Caco-2 (cell line): ENCODE data around the gene EIF3F. TPM values are rescaled to one million over a fixed set of nuclear protein-coding genes. Genes with fewer than 3 reads are reported as not detected.

Source experiments
- Bru-seq: library from RNA; stranded (reverse); fragments of 400-500 nt; gene quantifications from one replicate; lab custom pipeline; 2021; lab: Mats Ljungman, UMichigan
- BruChase-seq, 2 experiments: library from RNA; stranded (reverse); fragments of 400-500 nt; gene quantifications; one replicate each; lab custom pipeline; 2021; lab: Mats Ljungman, UMichigan
- BruUV-seq: library from RNA; stranded (reverse); fragments of 400-500 nt; replicated peaks from 2 replicates; lab custom pipeline; 2021; lab: Mats Ljungman, UMichigan
- CTCF ChIA-PET: fragments of 300-600 bp; sonication (Branson Sonifier 250); formaldehyde crosslinking; loops from one replicate; lab custom pipeline; 2022; ENCODE audit warnings: antibody characterized with exemption; lab: Charles Lee
- POLR2A ChIA-PET: fragments of 300-600 bp; sonication (Branson Sonifier 250); formaldehyde crosslinking; loops from one replicate; lab custom pipeline; 2022; ENCODE audit warnings: antibody characterized with exemption; lab: Charles Lee
- DNase-seq, 2 experiments: peaks; one replicate each; pipeline versions ENCODE4 v3.0.0 to v3.0.0-alpha.2; 2020 to 2022
- H3K27me3 ChIP-seq: replicated peaks from 2 replicates; pipeline ENCODE4 v1.6.0; 2011; ENCODE audit warnings: low read length; ENCODE audit not compliant: control insufficient read depth, insufficient read depth
- H3K36me3 ChIP-seq: 2 replicates; pipeline ENCODE4 v1.5.1; 2011; ENCODE audit warnings: low read length; ENCODE audit not compliant: control insufficient read depth, insufficient read depth
- H3K4me1 ChIP-seq: fragments of 250-450 bp; sonication (Bioruptor Pico); 2 replicates; pipeline ENCODE4 v1.5.1; 2020; ENCODE audit warnings: mild to moderate bottlenecking
- H3K4me3 ChIP-seq: 2 replicates; pipeline ENCODE4 v1.5.1; 2011; ENCODE audit warnings: low read depth, mild to moderate bottlenecking, control low read depth, low read length
- H3K9me3 ChIP-seq: fragments of 250-450 bp; sonication (Bioruptor Pico); 2 replicates; pipeline ENCODE4 v1.5.1; 2020; ENCODE audit warnings: mild to moderate bottlenecking, moderate library complexity
- H3K27ac Mint-ChIP-seq: one replicate; pipeline ENCODE4 v1.8.0; 2022; ENCODE audit warnings: mixed read lengths; ENCODE audit not compliant: unreplicated experiment
- H3K27me3 Mint-ChIP-seq: one replicate; pipeline ENCODE4 v1.8.0; 2022; ENCODE audit warnings: mixed read lengths; ENCODE audit not compliant: insufficient read depth, unreplicated experiment
- H3K36me3 Mint-ChIP-seq: one replicate; pipeline ENCODE4 v1.8.0; 2022; ENCODE audit warnings: mild to moderate bottlenecking, mixed read lengths; ENCODE audit not compliant: insufficient read depth, unreplicated experiment
- H3K4me1 Mint-ChIP-seq: one replicate; pipeline ENCODE4 v1.8.0; 2022; ENCODE audit warnings: low read depth, mixed read lengths; ENCODE audit not compliant: unreplicated experiment
- H3K4me3 Mint-ChIP-seq: one replicate; pipeline ENCODE4 v1.8.0; 2022; ENCODE audit warnings: mild to moderate bottlenecking, moderate library complexity, mixed read lengths; ENCODE audit not compliant: unreplicated experiment
- H3K9me3 Mint-ChIP-seq: one replicate; pipeline ENCODE4 v1.8.0; 2022; ENCODE audit warnings: mixed read lengths; ENCODE audit not compliant: unreplicated experiment
- intact Hi-C: fragments of 100-400 bp; cut with micrococcal nuclease; formaldehyde crosslinking; loops from one replicate; pipeline ENCODE4 v1.10.0; 2022; ENCODE audit not compliant: unreplicated experiment
- long read RNA-seq: library from polyadenylated mRNA; stranded (forward); transcript quantifications from one replicate; pipeline ENCODE4 v2.0.0, GENCODE V29; 2022
- total RNA-seq: library from RNA; stranded (reverse); gene quantifications from 2 replicates; pipeline ENCODE4 v1.2.3, GENCODE V29; 2022
- TF ChIP-seq, protein P1 (sequence below), 2 experiments: fragments of 200-600 bp in 1 of 2; IDR thresholded peaks; 1 replicate in 1 of 2; 2 replicates in 1 of 2; pipeline versions ENCODE4 v1.5.1 to v1.8.0; 2011 to 2022; ENCODE audit warnings: antibody characterized with exemption in 1 of 2, control low read depth in 1 of 2, inconsistent platforms in 1 of 2, low read depth in 1 of 2, low read length in 1 of 2, mild to moderate bottlenecking in 1 of 2, moderate library complexity in 1 of 2; ENCODE audit not compliant: insufficient read depth in 1 of 2, severe bottlenecking in 1 of 2, unreplicated experiment in 1 of 2

The EIF3F gene, protein sequence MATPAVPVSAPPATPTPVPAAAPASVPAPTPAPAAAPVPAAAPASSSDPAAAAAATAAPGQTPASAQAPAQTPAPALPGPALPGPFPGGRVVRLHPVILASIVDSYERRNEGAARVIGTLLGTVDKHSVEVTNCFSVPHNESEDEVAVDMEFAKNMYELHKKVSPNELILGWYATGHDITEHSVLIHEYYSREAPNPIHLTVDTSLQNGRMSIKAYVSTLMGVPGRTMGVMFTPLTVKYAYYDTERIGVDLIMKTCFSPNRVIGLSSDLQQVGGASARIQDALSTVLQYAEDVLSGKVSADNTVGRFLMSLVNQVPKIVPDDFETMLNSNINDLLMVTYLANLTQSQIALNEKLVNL
- total RNA-seq (289 and 315 TPM in 2 replicates), Bru-seq, nascent RNA (percentile 86 among the genes with signal in this experiment), BruChase-seq, experiment 1, labeled RNA remaining after a 2-hour chase (percentile 79 among the genes with signal in this experiment), BruChase-seq, experiment 2, labeled RNA remaining after a 6-hour chase (percentile 87 among the genes with signal in this experiment)
- long read RNA-seq, transcript EIF3F-201 (8 exons, 1,254 nt), result major isoform, 359 of 384 reads
- long read RNA-seq, partial matches to known transcripts, result 9 of 384 reads
- long read RNA-seq, other reads (novel, unspliced or antisense), result 14 of 384 reads

DNA sequence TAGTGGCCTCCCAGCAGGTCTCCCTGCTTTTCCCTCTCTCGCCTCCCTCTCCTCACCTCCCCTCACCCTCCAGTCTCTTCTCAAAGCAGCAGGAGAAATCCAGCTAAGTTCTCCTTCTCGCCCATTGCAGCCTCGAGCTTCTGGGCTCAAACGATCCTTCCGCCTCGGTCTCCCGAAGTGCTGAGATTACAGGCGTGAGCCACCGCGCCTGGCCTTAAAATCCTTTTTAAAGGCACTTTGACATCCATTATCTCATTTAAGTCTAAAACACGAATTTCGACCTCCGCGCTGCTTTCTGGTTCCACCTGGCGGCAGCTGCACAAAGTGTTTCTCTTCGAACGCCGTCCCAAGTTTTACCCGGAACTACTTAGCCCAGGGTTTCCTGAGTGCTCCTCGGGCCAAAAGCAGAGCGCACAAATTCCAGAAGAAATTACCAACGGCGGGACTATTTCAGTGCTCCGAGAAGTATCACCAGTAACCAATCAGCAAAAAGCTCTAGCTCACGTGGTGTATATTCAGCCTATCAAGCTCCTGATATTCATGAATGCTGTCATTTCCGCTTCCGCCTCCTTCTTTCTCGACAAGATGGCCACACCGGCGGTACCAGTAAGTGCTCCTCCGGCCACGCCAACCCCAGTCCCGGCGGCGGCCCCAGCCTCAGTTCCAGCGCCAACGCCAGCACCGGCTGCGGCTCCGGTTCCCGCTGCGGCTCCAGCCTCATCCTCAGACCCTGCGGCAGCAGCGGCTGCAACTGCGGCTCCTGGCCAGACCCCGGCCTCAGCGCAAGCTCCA, at the start of gene EIF3F:
EIF3F (plus strand) TSS at position 570 of the 792 bp plus-strand sequence; CDS start at position 586, 16 bp downstream.
- CTCF ChIA-PET, result interaction anchor here (0.7 to 2.0 kb wide), 13 partner anchors 9 to 889 kb away, joined by 3 to 47 read pairs (median 9); no protein-coding TSS in a partner anchor
- Mint-ChIP-seq H3K9me3 (no peaks in the 10 kb centered on the region), H3K27ac (peak within 1 kb of the TSS; percentile 94), H3K4me1 (peaks cover 11% of the 10 kb centered on the region), H3K36me3 (peaks cover 43% of the 10 kb centered on the region), H3K27me3 (no peaks in the 10 kb centered on the region), H3K4me3 (peak within 1 kb of the TSS; percentile 95)
- Histone ChIP-seq H3K4me1 (peaks cover 10% of the 10 kb centered on the region), H3K9me3 (no peaks in the 10 kb centered on the region), H3K36me3 (no peaks in the 10 kb centered on the region), H3K27me3 (no peaks in the 10 kb centered on the region), H3K4me3 (peak within 1 kb of the TSS; percentile 70)
- POLR2A ChIA-PET, result interaction anchor here (0.6 to 1.6 kb wide), 9 partner anchors 58 to 235 kb away, joined by 3 to 17 read pairs (median 4); no protein-coding TSS in a partner anchor
- DNase-seq, result peak; percentile 94 to 96
- TF ChIP-seq, protein P1, sequence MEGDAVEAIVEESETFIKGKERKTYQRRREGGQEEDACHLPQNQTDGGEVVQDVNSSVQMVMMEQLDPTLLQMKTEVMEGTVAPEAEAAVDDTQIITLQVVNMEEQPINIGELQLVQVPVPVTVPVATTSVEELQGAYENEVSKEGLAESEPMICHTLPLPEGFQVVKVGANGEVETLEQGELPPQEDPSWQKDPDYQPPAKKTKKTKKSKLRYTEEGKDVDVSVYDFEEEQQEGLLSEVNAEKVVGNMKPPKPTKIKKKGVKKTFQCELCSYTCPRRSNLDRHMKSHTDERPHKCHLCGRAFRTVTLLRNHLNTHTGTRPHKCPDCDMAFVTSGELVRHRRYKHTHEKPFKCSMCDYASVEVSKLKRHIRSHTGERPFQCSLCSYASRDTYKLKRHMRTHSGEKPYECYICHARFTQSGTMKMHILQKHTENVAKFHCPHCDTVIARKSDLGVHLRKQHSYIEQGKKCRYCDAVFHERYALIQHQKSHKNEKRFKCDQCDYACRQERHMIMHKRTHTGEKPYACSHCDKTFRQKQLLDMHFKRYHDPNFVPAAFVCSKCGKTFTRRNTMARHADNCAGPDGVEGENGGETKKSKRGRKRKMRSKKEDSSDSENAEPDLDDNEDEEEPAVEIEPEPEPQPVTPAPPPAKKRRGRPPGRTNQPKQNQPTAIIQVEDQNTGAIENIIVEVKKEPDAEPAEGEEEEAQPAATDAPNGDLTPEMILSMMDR (IDR thresholded peaks at IDR 0.05; ENCODE audit: insufficient read depth in 1 of 2, low read depth in 1 of 2, low read length in 1 of 2, severe bottlenecking in 1 of 2, unreplicated experiment in 1 of 2), result peak; percentile 77 to 78
- no TSS peak for BruUV-seq
- intact Hi-C loops, result loop anchor here (1.0 to 5.0 kb wide), 4 partner anchors 82 to 890 kb away; no protein-coding TSS in a partner anchor

DNA sequence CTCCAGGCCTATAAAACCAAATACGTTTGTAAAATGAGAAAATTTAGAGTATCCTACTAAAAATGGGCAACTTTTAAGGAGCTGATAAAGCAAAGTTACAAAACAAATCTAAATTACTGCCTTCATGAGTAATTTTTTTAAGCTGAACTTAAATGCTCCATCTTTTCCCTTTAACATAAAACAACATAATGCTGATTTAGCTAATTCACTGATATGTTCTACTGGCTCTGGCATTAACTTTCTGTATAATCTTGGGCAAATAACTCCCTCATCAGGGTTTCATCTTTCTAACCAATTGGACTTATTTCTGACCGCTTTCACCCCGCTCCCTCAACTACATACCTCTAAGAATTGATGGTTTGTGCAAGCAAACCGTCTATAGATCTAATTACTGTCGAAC, 46.0 kb upstream of the EIF3F start:
- BruUV-seq, result no TSS peak
- no peaks in the 10 kb centered on the region for H3K4me1 Mint-ChIP-seq
- POLR2A ChIA-PET, result no interaction called here

More for the DNA sequence above, 46.0 kb upstream of the EIF3F start:
- Mint-ChIP-seq H3K27ac (no peak overlapping the region), H3K4me3 (no peak overlapping the region), H3K9me3 (peaks cover 10% of the 10 kb centered on the region), H3K36me3 (no peaks in the 10 kb centered on the region), H3K27me3 (peaks cover 14% of the 10 kb centered on the region)
- TF ChIP-seq, protein P1 (IDR thresholded peaks at IDR 0.05; ENCODE audit: insufficient read depth in 1 of 2, low read depth in 1 of 2, low read length in 1 of 2, severe bottlenecking in 1 of 2, unreplicated experiment in 1 of 2), result no peak
- Histone ChIP-seq H3K9me3 (peaks cover 3% of the 10 kb centered on the region; the same call in 1 of the 2 replicates), H3K4me1 (no peaks in the 10 kb centered on the region), H3K4me3 (no peak overlapping the region), H3K27me3 (0 out of 2 replicates have a peak, but pooled peaks cover 1% of the 10 kb centered on the region), H3K36me3 (no peaks in the 10 kb centered on the region)
- DNase-seq, result no peak
- CTCF ChIA-PET, result no interaction called here
- intact Hi-C loops, result no loop called here
